Measurements from ENCODE around the gene FOXO3.

The FOXO3 gene

DNA sequence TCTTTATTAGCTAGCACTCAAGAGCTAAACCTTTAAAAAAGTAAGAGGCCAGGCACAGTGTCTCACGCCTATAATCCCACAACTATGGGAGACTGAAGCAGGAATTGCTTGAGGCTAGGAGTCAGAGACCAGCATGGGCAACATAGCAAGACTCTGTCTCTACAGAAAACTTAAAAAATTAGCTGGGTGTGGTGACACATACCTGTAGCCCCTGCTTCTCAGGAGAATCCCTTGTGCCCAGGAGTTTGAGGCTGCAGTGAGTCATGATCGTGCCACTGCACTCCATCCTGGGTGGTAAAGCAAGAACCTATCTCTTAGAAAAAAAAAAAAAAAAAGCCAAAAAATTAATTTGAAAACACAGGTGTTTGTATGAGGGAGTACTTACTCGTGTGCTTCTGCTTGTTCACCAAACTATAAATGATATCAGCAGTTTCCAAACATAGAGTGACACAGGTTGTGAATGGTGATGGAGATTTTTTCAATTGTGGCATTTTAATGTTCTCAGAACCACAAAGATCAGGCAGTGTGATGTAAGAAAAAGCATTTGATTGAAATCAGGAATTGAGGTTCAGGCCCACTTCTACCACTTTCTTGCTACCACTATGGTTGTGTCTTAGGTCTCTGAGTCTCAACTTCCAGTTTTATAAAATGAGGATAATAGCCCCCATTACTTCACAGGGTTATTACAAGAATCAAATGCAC, 104.9 kb downstream of the FOXO3 start:
- no peak for DNase-seq (ENCODE audit: low read depth in 2 of 2)
- TF ChIP-seq, protein P1, sequence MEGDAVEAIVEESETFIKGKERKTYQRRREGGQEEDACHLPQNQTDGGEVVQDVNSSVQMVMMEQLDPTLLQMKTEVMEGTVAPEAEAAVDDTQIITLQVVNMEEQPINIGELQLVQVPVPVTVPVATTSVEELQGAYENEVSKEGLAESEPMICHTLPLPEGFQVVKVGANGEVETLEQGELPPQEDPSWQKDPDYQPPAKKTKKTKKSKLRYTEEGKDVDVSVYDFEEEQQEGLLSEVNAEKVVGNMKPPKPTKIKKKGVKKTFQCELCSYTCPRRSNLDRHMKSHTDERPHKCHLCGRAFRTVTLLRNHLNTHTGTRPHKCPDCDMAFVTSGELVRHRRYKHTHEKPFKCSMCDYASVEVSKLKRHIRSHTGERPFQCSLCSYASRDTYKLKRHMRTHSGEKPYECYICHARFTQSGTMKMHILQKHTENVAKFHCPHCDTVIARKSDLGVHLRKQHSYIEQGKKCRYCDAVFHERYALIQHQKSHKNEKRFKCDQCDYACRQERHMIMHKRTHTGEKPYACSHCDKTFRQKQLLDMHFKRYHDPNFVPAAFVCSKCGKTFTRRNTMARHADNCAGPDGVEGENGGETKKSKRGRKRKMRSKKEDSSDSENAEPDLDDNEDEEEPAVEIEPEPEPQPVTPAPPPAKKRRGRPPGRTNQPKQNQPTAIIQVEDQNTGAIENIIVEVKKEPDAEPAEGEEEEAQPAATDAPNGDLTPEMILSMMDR (IDR thresholded peaks at IDR 0.05; ENCODE audit: low read depth, low read length): no peak
- no peak overlapping the region for H3K4me3 ChIP-seq (replicated peaks in 1 of 2; ENCODE audit: low read depth in 2 of 2, low read length in 2 of 2)

DNA sequence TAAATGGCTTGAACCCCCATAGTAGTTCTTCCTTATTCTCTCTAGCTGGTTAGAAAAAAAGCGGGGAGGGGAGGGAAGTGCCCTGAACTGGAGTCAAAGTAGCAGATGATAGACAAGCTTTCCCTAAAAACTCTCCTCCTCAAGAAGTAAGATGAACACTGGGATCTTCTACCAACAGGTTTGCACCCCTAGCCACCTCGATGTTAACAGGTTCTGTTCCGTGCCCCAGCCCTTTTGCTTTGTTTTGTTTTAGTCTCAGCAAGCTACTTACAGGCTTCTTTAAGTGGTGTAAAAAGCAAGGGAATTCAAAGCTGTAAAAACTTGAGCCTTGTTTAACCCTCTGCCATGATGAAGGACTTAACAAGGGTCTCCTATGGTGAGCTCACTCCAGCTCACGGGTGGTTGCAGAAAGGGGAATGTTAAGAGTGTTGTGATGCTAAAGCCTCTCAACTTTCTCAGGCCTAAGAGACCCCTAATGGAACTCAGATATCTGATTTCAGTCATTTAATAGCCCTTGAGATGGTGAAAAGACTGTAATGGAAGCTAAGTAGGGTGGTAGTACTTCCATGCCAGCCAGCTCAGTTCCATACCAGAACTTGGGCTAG, 106.0 kb downstream of the FOXO3 start:
- DNase-seq (ENCODE audit: low read depth in 2 of 2): no peak
- no peak overlapping the region for H3K4me3 ChIP-seq (replicated peaks in 1 of 2; ENCODE audit: low read depth in 2 of 2, low read length in 2 of 2)
- TF ChIP-seq, protein P1 (IDR thresholded peaks at IDR 0.05; ENCODE audit: low read depth, low read length): no peak

DNA sequence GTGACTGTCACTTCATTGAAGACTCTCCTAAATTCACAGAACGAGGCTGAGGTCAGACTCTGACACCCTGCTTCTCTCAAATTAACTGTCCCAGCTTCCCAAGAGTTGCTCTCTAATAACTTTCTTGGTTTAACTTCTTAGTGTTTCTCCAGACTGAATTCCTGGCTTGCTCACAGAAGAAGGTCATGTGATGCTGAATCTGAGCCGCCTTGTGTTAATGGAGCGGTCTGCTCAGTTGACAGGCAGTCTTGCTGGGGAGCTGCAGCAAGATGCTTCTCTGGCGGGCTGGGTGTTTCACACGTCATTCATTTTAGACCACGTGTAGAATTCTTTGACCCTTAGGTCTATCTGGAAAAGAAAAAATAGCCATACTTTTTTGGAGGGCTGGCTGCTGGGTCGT, 107.3 kb downstream of the FOXO3 start:
- TF ChIP-seq, protein P1 (IDR thresholded peaks at IDR 0.05; ENCODE audit: low read depth, low read length): no peak
- no peak overlapping the region for H3K4me3 ChIP-seq (replicated peaks in 1 of 2; ENCODE audit: low read depth in 2 of 2, low read length in 2 of 2)
- peak; percentile 44 to 74 for DNase-seq (ENCODE audit: low read depth in 2 of 2)

DNA sequence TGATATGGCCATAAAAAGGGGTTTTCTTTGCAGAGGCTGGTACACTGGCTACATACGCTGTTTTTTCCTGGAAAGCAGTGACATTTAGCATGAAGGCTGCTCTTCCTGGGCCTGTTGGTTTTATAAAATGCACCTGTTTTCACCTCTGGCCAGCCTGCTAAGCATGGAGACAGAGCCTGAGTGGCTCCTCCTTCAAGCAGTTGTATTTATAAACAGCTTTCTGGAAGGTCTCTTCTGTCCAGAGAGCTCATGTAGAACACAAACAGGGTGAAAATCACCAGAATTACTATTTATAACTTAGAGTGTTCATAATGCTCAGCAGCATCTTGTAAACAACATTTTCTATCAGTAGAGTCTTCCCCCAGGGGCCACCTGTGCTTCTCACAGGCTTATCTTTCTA, 109.0 kb downstream of the FOXO3 start:
- no peak overlapping the region for H3K4me3 ChIP-seq (replicated peaks in 1 of 2; ENCODE audit: low read depth in 2 of 2, low read length in 2 of 2)
- TF ChIP-seq, protein P1 (IDR thresholded peaks at IDR 0.05; ENCODE audit: low read depth, low read length): no peak

DNA sequence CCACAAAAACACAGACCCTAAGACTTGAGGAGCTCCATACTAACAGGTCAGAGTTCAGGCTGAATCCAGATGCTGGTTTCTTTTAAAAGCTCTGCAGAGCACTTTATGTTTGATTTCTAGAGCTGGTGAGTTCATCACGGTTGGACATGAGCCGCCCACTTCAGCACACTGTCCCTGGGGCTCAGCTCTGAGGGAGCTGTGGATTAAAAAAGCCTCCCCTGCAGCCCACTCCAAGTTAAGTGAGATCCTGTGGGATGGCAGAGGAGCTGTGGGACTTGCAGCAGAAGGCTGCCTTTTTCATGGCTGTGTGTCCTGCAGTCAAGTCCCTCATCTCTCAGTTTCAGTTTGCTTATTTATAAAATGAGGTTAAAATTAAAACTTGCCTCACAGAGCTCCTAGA, 110.5 kb downstream of the FOXO3 start:
- TF ChIP-seq, protein P1 (IDR thresholded peaks at IDR 0.05; ENCODE audit: low read depth, low read length): no peak
- H3K4me3 ChIP-seq (replicated peaks in 1 of 2; ENCODE audit: low read depth in 2 of 2, low read length in 2 of 2): no peak overlapping the region
- no peak for DNase-seq (ENCODE audit: low read depth in 2 of 2)

More for the DNA sequence above, 109.0 kb downstream of the FOXO3 start:
- DNase-seq (ENCODE audit: low read depth in 2 of 2): no peak

DNA sequence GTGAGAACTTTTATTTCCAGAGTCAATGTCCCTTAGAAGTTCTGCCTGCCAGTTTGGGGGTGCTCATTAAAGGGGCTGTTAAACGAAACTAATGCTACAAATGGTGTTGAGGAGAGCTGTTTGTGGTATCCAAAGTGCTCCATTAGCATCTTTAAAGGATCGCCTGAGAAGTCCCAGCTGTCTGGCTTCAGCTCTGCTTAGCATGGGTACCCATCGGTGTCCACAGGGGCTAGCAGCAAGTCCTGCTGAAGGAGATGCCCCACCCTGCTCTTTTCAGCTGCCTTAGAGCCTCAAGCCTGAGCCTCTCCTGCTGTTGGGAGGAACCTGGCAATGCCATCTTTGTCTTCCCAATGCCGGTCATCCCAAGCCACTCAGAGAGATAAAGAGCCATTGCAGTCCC, 111.1 kb downstream of the FOXO3 start:
- TF ChIP-seq, protein P1 (IDR thresholded peaks at IDR 0.05; ENCODE audit: low read depth, low read length): no peak
- no peak for DNase-seq (ENCODE audit: low read depth in 2 of 2)
- no peak overlapping the region for H3K4me3 ChIP-seq (replicated peaks in 1 of 2; ENCODE audit: low read depth in 2 of 2, low read length in 2 of 2)

Data from cardiac fibroblast (primary cell).